Naive B cell (primary cell): ENCODE results near the gene KCNA3. TPM values are rescaled to one million over a fixed set of nuclear protein-coding genes. Genes with fewer than 3 reads are reported as not detected.

Experiments
- ATAC-seq, 2 donors: fragments of 150-1000 bp; cut with Tn5 transposase; 2 replicates each; pipeline ENCODE4 v1.10.0; 2021; ENCODE audit warnings: low read depth in 2 of 2, mild to moderate bottlenecking in 2 of 2, moderate library complexity in 2 of 2
- DNase-seq: peaks from one replicate; pipeline ENCODE4 v3.0.0; 2022
- H3K27ac Mint-ChIP-seq, 6 donors: one replicate each; pipeline ENCODE4 v1.8.0; 2020 to 2022; ENCODE audit warnings: mild to moderate bottlenecking in 6 of 6, mixed read lengths in 6 of 6, moderate library complexity in 5 of 6, inconsistent platforms in 2 of 6
- H3K27me3 Mint-ChIP-seq, 3 donors: one replicate each; pipeline ENCODE4 v1.8.0; 2021 to 2022; ENCODE audit warnings: mixed read lengths in 3 of 3, mild to moderate bottlenecking in 1 of 3
- H3K36me3 Mint-ChIP-seq, 2 donors: one replicate each; pipeline ENCODE4 v1.8.0; 2020 to 2022; ENCODE audit warnings: mixed read lengths in 2 of 2, inconsistent platforms in 1 of 2, mild to moderate bottlenecking in 1 of 2
- H3K4me1 Mint-ChIP-seq, 3 donors: one replicate each; pipeline ENCODE4 v1.8.0; 2020 to 2022; ENCODE audit warnings: mixed read lengths in 3 of 3, inconsistent platforms in 1 of 3, mild to moderate bottlenecking in 1 of 3, moderate library complexity in 1 of 3
- H3K4me3 Mint-ChIP-seq, 8 donors: one replicate each; pipeline ENCODE4 v1.8.0; 2020 to 2022; ENCODE audit warnings: mild to moderate bottlenecking in 8 of 8, mixed read lengths in 8 of 8, moderate library complexity in 8 of 8, inconsistent platforms in 2 of 8
- H3K9me3 Mint-ChIP-seq, 7 donors: one replicate each; pipeline ENCODE4 v1.8.0; 2020 to 2022; ENCODE audit warnings: mixed read lengths in 7 of 7, mild to moderate bottlenecking in 5 of 7, inconsistent platforms in 2 of 7, moderate library complexity in 1 of 7
- polyA plus RNA-seq, 6 donors: library from polyadenylated mRNA; unstranded; fragments of 300-500 nt; fragmentation: Illumina TruSeq; gene quantifications; one replicate each; pipeline ENCODE4 v1.2.3, GENCODE V29; 2021; ENCODE audit warnings: low read depth in 6 of 6

The KCNA3 gene
- polyA plus RNA-seq, 6 donors from 2014 or later, result 38.4 to 78.6 (median 51.0) TPM

DNA sequence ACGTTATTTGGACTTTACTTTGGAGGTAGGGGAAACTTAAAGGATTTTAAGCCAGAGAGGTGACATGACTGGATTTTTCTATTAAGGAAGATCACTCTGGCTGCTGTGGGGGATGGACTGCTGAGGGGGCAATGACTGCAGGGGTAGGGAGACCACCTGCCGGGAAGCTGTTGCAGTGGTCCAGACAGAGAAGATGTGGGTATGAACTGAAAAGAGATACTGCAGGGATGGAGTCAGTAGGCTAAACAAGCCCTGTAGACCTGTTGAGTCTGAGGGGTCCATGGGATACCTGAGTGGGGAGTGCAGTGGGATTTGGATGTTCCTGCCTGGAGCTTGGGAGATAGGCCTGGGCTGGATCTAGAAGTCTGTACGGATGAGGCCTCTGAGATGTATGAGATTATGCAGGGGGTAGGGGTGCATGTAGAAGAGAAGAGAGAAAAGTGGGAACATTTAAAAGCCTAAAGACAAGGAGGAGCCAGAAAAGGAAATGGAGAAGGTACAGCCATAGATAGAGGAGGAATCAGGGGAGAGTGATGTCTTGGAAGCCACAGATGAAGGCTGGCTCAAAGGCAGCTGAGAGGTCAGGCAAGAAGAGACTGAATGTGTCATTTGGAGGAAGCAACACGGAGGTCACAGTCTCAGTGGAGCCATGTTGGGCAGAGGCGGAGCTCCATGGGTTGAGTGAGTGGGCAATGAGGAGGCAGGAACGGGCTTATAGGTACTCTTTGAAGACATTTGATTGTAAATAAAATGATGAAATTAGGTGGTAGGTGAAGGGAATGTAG is 42.7 kb downstream of the KCNA3 start:
- no peak for ATAC-seq
- no peaks in the 10 kb centered on the region for H3K9me3 Mint-ChIP-seq
- peaks cover 34 to 44% (median 34%) of the 10 kb centered on the region in 3 donors for H3K4me1 Mint-ChIP-seq
- DNase-seq, result no peak
- no peaks in the 10 kb centered on the region for H3K27me3 Mint-ChIP-seq
- H3K4me3 Mint-ChIP-seq, result no peak overlapping the region
- H3K36me3 Mint-ChIP-seq, result no peaks in the 10 kb centered on the region
- no peak overlapping the region for H3K27ac Mint-ChIP-seq

DNA sequence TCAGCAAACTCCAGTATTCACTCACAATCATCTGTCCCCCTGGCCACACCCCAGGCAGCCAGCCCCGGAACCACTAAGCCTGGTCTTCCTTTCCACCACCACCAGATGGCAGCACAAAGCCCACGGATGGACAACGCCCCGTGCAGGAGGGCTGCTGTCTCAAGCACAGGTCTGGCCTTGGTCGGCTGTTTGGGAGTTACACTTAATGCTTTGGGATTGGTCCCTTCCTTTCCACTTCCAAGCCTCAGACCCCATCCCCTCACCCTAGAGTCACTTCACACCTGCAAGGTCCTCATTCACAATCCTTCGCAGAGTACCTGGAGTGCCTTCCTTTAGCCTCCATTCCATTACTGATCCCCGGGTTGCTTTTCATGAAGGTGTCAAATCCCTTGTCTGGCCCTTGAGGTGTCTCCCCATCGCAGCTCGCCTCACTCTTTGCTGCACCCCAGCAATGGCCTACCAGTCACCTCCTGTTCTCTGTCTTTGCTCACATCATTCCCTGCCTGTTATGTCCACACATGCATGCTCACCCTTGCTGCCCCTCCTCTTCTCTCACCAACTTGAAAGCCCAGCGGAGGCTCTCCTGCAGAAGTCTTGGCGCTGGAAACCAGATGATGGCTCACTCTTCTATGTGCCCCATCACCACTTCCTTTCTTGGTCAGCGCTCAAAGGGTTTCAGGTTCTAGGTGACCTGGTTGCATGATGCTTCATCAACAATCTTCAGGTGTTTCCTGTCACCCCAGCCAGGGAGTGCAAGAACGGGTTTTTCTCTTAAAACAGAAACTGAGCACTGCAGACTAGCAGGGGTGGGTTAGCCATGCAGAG is 43.7 kb downstream of the KCNA3 start:
- Mint-ChIP-seq H3K4me3 (no peak overlapping the region), H3K27ac (no peak overlapping the region), H3K27me3 (no peaks in the 10 kb centered on the region), H3K36me3 (no peaks in the 10 kb centered on the region), H3K9me3 (no peaks in the 10 kb centered on the region), H3K4me1 (peaks cover 27 to 39% (median 29%) of the 10 kb centered on the region in 3 donors)
- peak; percentile 76 for DNase-seq
- peak; percentile 74 for ATAC-seq

DNA sequence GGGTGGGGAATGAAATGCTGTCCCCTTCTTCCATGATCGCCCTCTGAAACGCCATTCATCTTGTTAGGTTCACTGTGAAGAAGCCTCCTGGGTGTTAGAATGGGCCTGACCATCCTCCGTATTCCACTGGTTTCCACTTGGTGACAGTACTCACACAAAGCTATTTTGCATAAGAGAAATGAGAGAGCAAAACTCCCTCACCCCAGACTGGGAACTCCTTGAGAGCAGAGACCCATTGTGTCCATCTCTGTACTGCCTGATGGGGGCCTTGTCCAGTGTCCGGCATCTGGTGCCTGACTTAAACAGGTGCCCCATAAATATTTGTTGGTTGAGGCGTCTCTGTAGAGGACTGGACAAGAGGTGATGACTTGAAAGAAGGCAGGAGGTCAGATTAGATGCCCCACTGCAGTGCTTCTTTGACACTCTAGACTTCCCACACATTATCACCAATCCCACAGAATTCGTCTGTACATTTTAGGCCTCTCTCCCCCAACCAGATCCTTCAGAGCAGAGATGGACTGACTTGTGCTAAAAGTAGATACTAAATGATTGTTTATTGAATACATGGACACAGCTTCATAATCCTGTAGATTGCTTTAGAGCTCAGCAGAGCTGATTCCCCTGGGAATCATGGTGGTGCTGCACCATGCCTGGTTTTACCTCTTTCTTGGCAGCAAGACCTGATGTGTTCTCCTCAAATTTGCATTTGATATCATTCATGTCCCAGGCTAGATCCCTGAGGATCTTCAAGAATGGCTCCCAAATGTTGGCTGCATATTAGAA is 46.2 kb downstream of the KCNA3 start:
- H3K4me3 Mint-ChIP-seq, result no peak overlapping the region

DNA sequence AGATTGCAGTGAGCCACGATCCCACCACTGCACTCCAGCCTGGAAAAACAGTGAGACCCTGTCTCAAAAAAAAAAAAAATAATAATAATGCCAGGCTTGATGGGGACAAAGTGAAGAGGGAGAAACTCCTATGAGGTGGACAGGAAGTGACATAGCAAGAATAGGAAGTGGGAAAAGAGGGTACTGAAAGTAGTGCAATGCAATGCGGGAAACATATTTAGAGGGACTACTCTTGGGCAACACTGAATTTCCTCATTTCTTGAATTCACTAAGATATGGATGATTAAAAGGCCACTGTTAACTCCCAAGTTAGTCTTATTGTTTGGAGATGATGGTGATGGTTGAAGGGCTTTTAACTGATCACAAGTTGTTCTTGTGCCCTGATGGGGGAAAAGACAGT is 47.0 kb downstream of the KCNA3 start:
- Mint-ChIP-seq H3K27me3 (no peaks in the 10 kb centered on the region), H3K27ac (no peak overlapping the region), H3K4me1 (peaks cover 0 to 7% (median 4%) of the 10 kb centered on the region in 3 donors), H3K36me3 (no peaks in the 10 kb centered on the region), H3K4me3 (no peak overlapping the region), H3K9me3 (peaks cover 0 to 3% (median 0%) of the 10 kb centered on the region in 7 donors)
- ATAC-seq (no peak), DNase-seq (no peak)

More for the DNA sequence above, 46.2 kb downstream of the KCNA3 start:
- Mint-ChIP-seq H3K27ac (no peak overlapping the region), H3K9me3 (peaks cover 0 to 3% (median 0%) of the 10 kb centered on the region in 7 donors), H3K36me3 (no peaks in the 10 kb centered on the region), H3K4me1 (peaks cover 6 to 14% (median 8%) of the 10 kb centered on the region in 3 donors), H3K27me3 (no peaks in the 10 kb centered on the region)
- DNase-seq (no peak), ATAC-seq (no peak)

DNA sequence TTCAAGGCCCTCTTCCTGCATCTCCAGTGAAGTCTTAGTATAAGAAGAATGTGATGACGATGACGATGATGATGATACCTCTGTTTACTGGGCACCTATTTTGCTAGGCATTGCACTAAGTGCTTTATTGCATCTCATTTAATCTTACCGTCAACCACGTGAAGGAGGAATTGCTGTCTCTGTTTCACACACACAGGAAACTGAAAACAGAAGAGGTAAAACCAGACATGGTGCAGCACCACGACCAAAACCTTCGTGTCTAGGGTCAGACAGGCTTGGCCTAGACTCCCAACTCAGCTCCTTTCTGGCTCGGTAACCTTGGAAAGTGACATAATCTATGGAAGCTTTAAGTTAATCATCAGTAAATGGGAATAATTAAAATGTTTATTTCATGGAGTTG is 47.9 kb downstream of the KCNA3 start:
- no peak for DNase-seq
- Mint-ChIP-seq H3K27me3 (no peaks in the 10 kb centered on the region), H3K9me3 (peaks cover 0 to 3% (median 0%) of the 10 kb centered on the region in 7 donors)

More for the DNA sequence above, 47.9 kb downstream of the KCNA3 start:
- Mint-ChIP-seq H3K4me1 (peaks cover 0 to 7% (median 4%) of the 10 kb centered on the region in 3 donors), H3K27ac (no peak overlapping the region), H3K36me3 (no peaks in the 10 kb centered on the region), H3K4me3 (no peak overlapping the region)
- ATAC-seq, result no peak

Other genes starting within 250 kb of the KCNA3 start
- gene PROK1, start 223.8 kb downstream of the KCNA3 start, polyA plus RNA-seq, result under 1 TPM in 2 of 6 donors, not detected in 4; 0.21 to 0.71 TPM
- gene KCNA10, start 155.8 kb downstream of the KCNA3 start, polyA plus RNA-seq, result not detected
- gene KCNA2, start 68.6 kb downstream of the KCNA3 start, polyA plus RNA-seq, result not detected
- 1,000 to 10,000 TPM; 1,145 to 1,609 (median 1,337) TPM for gene CD53, start 198.2 kb upstream of the KCNA3 start, polyA plus RNA-seq